Ectodermal cell (in vitro differentiated cells): ENCODE measurements around the gene CSMD2.

Source experiments
- H3K27ac ChIP-seq: 2 replicates; pipeline ENCODE4 v1.7.0; 2013; ENCODE audit warnings: mild to moderate bottlenecking, low read depth, low read length; ENCODE audit not compliant: insufficient read depth, poor library complexity, severe bottlenecking
- H3K27me3 ChIP-seq: 2 replicates; pipeline ENCODE4 v1.7.0; 2013; ENCODE audit warnings: mild to moderate bottlenecking, low read length; ENCODE audit not compliant: insufficient read depth, control insufficient read depth, poor library complexity, severe bottlenecking
- H3K36me3 ChIP-seq: one replicate; pipeline ENCODE4 v1.7.0; 2013; ENCODE audit warnings: low read length; ENCODE audit not compliant: control insufficient read depth, insufficient read depth
- H3K4me1 ChIP-seq: one replicate; pipeline ENCODE4 v1.7.0; 2013; ENCODE audit warnings: low read length; ENCODE audit not compliant: control insufficient read depth, insufficient read depth
- H3K4me3 ChIP-seq: 2 replicates; pipeline ENCODE4 v1.7.0; 2013; ENCODE audit warnings: low read depth, low read length, control low read depth; ENCODE audit not compliant: insufficient read depth
- H3K9me3 ChIP-seq: 2 replicates; pipeline ENCODE4 v1.7.0; 2013; ENCODE audit warnings: mild to moderate bottlenecking, low read length, moderate library complexity; ENCODE audit not compliant: control insufficient read depth
- WGBS, 2 experiments: methylation state at CpG; one replicate each; pipeline ENCODE4 v1.1.7; 2013; ENCODE audit warnings: missing lambda C conversion rate in 2 of 2; 5-methylcytosine and 5-hydroxymethylcytosine counted together

Gene CSMD2

GRCh38 chr1:33692206-33693188 is 472.5 kb downstream of the CSMD2 start:
- H3K27ac ChIP-seq: no peak overlapping the region
- H3K9me3 ChIP-seq: no peaks in the 10 kb centered on the region
- H3K36me3 ChIP-seq: no peaks in the 10 kb centered on the region
- 97 to 98% methylated on average over 7 of the region's 7 CpGs for WGBS, 2 experiments
- no peak overlapping the region for H3K4me3 ChIP-seq
- H3K4me1 ChIP-seq: no peaks in the 10 kb centered on the region
- no peaks in the 10 kb centered on the region for H3K27me3 ChIP-seq

GRCh38 chr1:33687000-33687399 is 478.0 kb downstream of the CSMD2 start:
- 92 to 100% methylated on average over 1 of the region's 1 CpG for WGBS, 2 experiments

GRCh38 chr1:33686551-33686950 is 478.5 kb downstream of the CSMD2 start:
- Histone ChIP-seq H3K9me3 (no peaks in the 10 kb centered on the region), H3K36me3 (no peaks in the 10 kb centered on the region), H3K27me3 (no peaks in the 10 kb centered on the region), H3K4me1 (no peaks in the 10 kb centered on the region), H3K27ac (no peak overlapping the region), H3K4me3 (no peak overlapping the region)
- 90 to 100% methylated on average over 1 of the region's 1 CpG for WGBS, 2 experiments

More at GRCh38 chr1:33687000-33687399, 478.0 kb downstream of the CSMD2 start:
- Histone ChIP-seq H3K36me3 (no peaks in the 10 kb centered on the region), H3K27ac (no peak overlapping the region), H3K4me3 (no peak overlapping the region), H3K4me1 (no peaks in the 10 kb centered on the region), H3K9me3 (no peaks in the 10 kb centered on the region), H3K27me3 (no peaks in the 10 kb centered on the region)

- H3K9me3 ChIP-seq: no peaks in the 10 kb centered on the region
- H3K27ac ChIP-seq: no peak overlapping the region
- no peak overlapping the region for H3K4me3 ChIP-seq
- H3K4me1 ChIP-seq: no peaks in the 10 kb centered on the region
- no peaks in the 10 kb centered on the region for H3K36me3 ChIP-seq
- H3K27me3 ChIP-seq: no peaks in the 10 kb centered on the region
- 93% methylated on average over 4 to 5 of the region's 5 CpGs for WGBS, 2 experiments
Observed at GRCh38 chr1:33685256-33685655, 479.8 kb downstream of the CSMD2 start.

DNA sequence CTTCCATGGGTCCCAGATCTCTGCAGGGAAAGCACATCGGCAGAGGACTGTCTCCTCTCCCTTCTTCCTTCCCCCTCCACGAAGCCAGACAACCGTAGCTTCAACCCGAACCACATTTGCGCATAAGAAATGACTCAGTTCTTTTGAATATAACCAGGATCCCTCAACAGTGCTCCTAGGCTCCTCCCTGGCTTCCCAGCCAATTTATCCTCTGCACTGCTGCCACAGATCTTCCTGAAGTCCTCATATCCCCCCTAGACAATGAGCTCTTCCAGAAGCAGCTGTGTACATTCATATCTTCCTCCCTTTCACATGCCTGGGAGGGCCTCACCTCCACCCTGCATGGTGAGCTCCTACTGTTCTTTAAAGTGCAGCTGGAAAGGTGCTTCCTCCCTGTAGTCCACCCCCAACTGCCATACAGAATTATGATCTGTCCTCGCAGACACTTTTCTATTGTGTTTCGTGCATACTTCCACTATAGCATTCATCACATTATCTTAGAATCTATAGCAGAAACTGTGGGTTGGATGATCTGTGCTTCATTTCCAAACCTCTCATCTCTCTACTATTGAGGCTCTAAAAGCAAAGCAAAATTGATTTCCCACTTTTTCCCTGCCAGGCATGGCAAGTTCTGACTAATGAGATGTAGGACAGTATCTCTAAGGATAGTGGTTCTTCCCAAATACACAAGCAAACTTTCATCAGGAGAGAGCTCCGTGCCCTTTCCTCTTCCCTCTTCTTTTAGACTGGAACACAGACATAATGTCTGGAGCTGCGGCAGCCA is 480.4 kb downstream of the CSMD2 start:
- no peak overlapping the region for H3K27ac ChIP-seq
- H3K4me1 ChIP-seq: no peaks in the 10 kb centered on the region
- 83 to 88% methylated on average over 9 of the region's 9 CpGs for WGBS, 2 experiments
- no peaks in the 10 kb centered on the region for H3K36me3 ChIP-seq
- no peak overlapping the region for H3K4me3 ChIP-seq
- H3K27me3 ChIP-seq: no peaks in the 10 kb centered on the region
- no peaks in the 10 kb centered on the region for H3K9me3 ChIP-seq

DNA sequence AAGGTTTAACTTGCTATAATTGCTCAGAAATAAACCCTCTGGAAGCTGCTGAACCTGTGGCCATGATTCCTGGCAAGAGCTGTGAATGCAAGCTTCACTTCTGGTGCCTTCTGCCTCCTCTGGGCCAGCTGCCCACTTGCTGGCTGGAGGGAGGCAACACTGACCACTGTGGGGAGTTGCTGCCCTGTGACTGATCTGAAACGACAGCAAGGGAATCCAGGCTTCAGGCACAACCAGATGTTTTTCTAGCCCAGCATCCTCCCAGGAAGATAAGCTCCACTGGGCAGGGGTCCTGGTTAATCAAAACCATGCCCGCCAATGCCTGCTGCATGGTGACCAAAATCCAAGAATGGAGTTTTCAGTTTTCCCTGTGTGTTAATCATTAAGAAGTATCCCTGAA is 481.1 kb downstream of the CSMD2 start:
- H3K9me3 ChIP-seq: no peaks in the 10 kb centered on the region
- no peak overlapping the region for H3K4me3 ChIP-seq
- no peaks in the 10 kb centered on the region for H3K36me3 ChIP-seq
- WGBS, 2 experiments: 69 to 73% methylated on average over 2 of the region's 2 CpGs
- H3K27me3 ChIP-seq: no peaks in the 10 kb centered on the region
- H3K4me1 ChIP-seq: no peaks in the 10 kb centered on the region
- no peak overlapping the region for H3K27ac ChIP-seq

- Histone ChIP-seq H3K4me3 (no peak overlapping the region), H3K4me1 (no peaks in the 10 kb centered on the region), H3K36me3 (no peaks in the 10 kb centered on the region), H3K9me3 (no peaks in the 10 kb centered on the region), H3K27me3 (no peaks in the 10 kb centered on the region), H3K27ac (no peak overlapping the region)
- 97 to 100% methylated on average over 2 of the region's 2 CpGs for WGBS, 2 experiments
Observed at GRCh38 chr1:33682371-33682770, 482.7 kb downstream of the CSMD2 start.

DNA sequence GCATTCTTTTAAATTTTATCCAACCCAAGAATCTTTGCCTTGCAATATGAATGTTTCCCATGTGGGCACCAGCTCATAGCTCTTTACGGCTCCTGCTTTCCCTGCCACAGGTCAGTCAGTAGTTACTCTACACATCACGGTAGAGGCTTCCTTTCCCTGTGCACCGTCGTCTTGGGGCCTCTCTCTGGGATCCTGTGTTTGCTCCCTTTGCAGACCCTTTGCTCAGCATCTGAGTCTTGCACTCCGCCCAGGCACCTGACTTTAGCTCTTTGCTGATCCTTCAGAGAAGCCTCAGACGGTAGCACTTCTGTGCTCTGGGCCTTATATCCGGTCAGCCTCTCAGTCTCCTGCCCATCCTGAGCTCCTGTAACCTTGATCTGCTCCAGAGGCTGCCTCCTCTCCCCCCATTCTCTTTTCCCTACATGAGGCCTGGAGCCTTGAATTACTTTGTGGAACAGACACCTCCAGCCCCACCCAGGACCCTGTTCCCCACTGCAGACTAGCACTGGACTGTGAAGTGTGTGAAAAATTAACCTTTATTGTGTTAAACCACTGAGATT is 484.7 kb downstream of the CSMD2 start:
- no peak overlapping the region for H3K4me3 ChIP-seq
- WGBS, 2 experiments: 89 to 91% methylated on average over 7 of the region's 7 CpGs
- no peaks in the 10 kb centered on the region for H3K9me3 ChIP-seq
- H3K4me1 ChIP-seq: no peaks in the 10 kb centered on the region
- no peaks in the 10 kb centered on the region for H3K27me3 ChIP-seq
- no peak overlapping the region for H3K27ac ChIP-seq
- H3K36me3 ChIP-seq: no peaks in the 10 kb centered on the region

DNA sequence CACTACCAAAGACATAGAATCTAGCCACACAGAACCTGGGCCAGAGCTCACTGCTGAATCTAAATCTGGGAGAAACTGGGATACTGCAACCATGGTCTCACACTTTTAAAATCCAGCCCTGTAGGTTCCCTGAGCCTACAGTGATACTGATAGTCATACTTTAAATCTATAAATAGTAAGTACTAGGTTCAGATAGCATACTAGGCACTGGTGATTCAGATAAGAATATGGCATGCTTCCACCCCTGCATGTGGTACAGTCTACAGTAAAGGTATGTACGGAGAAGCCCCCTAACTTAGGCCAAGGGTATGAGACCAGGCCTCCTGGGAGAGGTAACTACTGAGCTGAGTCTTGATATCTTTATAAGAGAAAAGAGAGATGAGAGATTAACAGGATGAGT is 494.5 kb downstream of the CSMD2 start:
- H3K27me3 ChIP-seq: no peaks in the 10 kb centered on the region
- H3K9me3 ChIP-seq: no peaks in the 10 kb centered on the region
- no peak overlapping the region for H3K27ac ChIP-seq
- 92 to 100% methylated on average over 1 of the region's 1 CpG for whole genome bisulfite sequencing, 2 experiments
- H3K4me3 ChIP-seq: no peak overlapping the region
- no peaks in the 10 kb centered on the region for H3K4me1 ChIP-seq
- peaks cover 3% of the 10 kb centered on the region for H3K36me3 ChIP-seq

DNA sequence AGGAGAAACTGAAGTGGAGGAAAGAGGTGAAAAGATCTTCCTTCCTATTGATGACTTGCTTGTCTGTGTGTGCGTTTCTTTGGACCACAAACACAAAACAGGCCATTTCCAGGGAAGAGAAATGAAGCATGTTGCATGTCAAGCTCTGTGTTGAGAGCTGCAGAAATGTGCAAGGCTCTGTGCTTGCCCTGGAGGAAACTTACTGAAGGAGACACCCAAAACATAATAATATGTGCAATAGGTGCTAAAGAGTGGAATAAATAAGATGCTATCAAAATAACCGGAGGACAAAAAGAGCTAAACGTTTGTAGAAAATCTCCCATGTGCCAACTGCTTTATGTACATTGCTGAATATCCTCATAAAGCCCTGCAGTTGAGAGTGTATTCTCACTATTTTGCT is 496.3 kb downstream of the CSMD2 start:
- Histone ChIP-seq H3K27me3 (no peaks in the 10 kb centered on the region), H3K9me3 (no peaks in the 10 kb centered on the region), H3K4me3 (no peak overlapping the region), H3K4me1 (no peaks in the 10 kb centered on the region), H3K27ac (no peak overlapping the region), H3K36me3 (peaks cover 3% of the 10 kb centered on the region)
- WGBS, 2 experiments: 82 to 83% methylated on average over 3 of the region's 3 CpGs
